Nucleus accumbens (tissue), 56 donors: Measurements from ENCODE around the gene PODXL2.

Experiments used
- DNase-seq, 56 donors: peaks; one replicate each; lab custom pipeline; 2025; lab: John Stamatoyannopoulos, UW

PODXL2 gene

GRCh38 chr3:127716384-127716783, 87.4 kb downstream of the PODXL2 start:
- DNase-seq, result peak in 2 of 56 donors; percentile 19 to 48

GRCh38 chr3:127717357-127718244, 88.6 kb downstream of the PODXL2 start:
- DNase-seq, result peak in 1 of 56 donors; percentile 32

GRCh38 chr3:127718245-127718915, 89.4 kb downstream of the PODXL2 start:
- DNase-seq, result no peak

- no peak for DNase-seq
Measured at GRCh38 chr3:127718916-127719290, 89.9 kb downstream of the PODXL2 start.

- no peak for DNase-seq
Measured at GRCh38 chr3:127719369-127719768, 90.4 kb downstream of the PODXL2 start.

- no peak for DNase-seq
Measured at GRCh38 chr3:127720161-127720823, 91.3 kb downstream of the PODXL2 start.

- DNase-seq, result no peak
Measured at GRCh38 chr3:127720985-127721935, 92.3 kb downstream of the PODXL2 start.

GRCh38 chr3:127722091-127722784, 93.3 kb downstream of the PODXL2 start:
- peak in 7 of 56 donors; percentile 12 to 52 (median 27) for DNase-seq
